HG03442 (cell line): ENCODE results near the gene PM20D2.

Experiments used
- ATAC-seq: cut with Tn5 transposase; IDR thresholded peaks from one replicate; pipeline ENCODE4 v1.9.1; 2021; ENCODE audit warnings: mild to moderate bottlenecking, moderate library complexity; ENCODE audit not compliant: unreplicated experiment

Gene PM20D2

DNA sequence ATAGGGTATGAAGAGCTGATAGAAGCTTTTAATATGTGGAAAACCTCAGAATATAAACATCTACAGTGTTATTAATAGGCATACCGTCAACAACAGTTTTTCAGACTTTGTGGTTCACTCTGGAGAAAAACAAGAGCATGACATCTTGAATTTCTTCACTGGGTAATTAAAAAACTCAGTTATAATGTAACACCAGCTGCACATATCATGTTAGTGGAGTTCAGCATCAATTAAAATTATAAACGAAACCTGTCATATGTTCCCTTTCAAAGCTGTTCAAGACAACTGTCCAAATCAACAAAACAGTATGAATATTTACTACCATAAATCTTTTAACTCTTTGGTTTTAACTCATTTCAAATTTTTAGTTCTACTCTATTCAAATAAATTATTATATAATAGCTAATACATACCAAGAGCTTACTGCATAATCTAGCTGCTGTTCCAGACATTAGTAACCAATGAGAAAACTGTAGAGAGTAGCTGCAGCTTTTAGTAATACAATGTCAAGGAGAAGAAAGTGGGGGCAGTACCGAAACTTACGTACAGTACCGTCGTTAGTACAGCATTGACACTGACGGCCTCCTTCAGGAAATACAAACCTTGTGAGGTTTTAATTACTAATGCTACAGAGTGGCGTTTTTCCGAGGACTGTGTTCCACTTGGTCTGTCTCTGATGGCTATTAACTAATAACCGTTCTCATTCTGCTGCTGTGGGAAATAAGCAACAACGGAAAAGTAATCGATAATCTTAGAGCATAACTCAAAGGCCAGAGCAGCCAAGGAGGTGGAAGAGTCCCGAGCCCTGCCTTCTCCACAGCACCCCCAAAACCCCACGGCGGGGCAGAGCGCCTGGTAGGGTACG is 532 bp upstream of the PM20D2 start:
- peak; percentile 56 for ATAC-seq

DNA sequence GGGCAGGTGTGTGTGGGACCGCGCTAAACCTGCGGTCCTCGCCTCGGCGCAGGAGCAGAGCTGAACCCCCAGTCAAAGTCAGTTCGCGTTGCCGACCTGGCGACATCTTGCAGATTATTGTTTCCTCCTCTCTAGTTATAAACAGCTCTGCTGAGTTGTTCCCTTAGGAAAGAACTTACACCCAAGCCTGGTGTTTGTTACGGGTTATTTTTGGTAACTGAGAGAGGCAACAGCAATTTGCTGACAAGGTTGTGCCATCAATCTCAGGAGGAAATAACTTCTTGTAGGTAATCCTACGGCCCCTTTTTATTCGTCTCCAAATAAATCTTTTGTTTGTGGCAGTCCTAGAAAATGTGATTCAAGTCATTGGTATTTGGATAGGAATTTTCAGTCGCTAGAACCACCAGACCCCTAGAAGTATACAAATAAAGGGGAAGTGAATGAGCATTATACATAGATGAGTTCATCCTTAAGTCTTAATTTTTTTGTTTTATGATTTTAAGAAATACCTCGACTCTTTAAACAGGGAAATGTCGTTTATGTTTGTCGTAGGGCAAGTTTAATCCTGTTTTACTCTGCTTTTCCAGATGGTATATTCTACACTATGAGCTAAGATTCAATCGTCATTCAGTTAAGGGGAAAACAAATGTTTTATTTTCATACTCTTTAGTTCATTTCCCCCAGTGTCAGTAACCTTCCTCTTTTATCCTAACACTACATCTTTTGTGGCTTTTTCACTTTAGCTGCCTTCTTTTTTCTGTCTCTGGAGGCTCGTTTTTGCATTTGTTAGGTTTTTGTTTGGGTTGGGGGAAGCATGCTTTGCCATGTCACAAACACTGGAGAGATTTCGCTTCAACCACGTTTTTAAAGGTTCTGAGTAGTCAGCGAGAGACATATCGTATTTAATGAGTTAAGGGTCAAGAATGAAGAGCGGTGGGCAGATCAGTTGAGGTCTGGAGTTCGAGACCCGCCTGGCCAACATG is 1.2 kb downstream of the PM20D2 start:
- peak; percentile 23 for ATAC-seq

DNA sequence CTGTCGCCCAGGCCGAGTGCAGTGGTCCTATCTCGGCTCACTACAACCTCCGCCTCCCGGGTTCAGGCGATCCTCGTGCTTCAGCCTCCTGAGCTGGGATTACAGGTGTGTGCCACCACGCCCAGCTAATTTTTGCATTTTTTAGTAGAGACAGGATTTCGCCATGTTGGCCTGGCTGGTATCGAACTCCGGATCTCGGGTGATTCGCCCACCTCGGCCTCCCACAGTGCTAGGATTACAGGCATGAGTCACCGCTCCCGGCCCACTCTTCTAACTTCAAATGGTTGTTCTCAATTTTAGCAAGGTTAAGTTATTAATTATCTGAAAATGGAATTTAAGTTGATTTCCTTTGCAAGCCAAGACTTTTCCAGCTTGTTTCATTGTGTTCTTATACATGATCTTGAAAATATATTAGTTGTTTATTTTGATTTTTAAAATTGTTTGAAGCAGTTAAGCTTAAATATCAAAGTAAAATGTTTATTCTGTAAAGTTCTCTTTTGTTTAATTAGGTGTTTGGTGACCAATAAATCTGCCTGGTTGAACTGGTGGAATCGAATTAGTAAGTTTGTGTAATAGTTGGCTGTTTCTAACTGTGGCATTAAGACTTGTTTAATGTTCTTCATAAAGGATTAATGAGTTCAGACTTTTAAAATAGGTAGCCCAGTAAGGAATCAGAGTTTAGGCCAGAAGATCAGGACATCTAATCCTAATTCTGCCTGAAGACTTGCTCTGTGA is 2.3 kb downstream of the PM20D2 start:
- ATAC-seq, result no peak

DNA sequence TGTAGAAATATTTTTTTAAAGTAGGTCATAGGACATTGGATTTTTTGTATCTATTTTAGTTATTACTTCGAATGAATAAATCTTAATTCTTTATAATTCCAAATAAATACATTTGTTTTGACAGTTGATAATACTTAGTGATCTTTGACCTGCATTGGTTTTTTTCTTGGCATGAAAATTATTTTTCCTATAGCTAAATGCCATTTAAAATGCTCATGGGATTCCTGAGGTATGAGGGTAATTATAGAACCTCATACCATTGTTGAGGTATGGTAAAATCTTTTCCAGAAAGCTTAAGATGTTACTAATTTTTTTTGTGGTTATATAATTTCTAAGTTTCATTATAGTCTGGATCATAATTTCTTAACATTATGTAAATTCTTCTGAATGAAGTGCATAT is 8.3 kb downstream of the PM20D2 start:
- no peak for ATAC-seq

DNA sequence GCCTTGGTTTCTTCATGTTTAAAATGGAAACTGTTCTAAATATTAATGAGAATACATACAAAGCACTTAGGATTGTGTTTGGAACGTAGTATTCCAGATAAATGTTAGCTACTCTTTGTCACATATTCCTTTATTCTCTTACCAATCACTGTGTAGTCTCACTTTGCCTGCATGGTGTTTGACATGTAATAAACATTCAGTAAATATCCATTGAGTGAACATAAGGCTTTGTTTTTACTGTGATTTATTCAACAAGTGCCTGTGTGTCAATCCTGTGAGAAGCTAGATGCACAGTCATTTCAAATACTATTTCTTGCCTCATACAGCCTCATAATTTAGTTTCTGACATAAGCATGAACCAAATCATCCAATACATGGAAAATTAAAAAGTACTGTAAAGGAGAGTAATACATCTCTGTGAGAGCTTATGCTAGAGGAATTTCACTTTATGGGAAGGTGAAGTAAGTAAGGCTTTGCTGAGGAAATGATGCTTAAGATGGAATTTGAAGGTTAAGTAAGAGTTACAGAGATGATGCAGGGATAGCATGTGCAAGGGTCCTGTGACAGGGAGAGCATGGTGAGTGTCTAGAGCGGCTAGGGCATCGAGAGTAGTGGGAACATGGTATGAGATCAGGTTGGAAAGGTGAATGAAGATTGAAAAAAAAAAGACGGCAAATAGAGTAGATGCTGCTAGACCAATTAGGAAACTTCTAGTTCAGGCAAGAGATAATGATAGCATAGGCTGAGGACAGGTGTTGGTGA is 14.7 kb downstream of the PM20D2 start:
- ATAC-seq, result no peak

DNA sequence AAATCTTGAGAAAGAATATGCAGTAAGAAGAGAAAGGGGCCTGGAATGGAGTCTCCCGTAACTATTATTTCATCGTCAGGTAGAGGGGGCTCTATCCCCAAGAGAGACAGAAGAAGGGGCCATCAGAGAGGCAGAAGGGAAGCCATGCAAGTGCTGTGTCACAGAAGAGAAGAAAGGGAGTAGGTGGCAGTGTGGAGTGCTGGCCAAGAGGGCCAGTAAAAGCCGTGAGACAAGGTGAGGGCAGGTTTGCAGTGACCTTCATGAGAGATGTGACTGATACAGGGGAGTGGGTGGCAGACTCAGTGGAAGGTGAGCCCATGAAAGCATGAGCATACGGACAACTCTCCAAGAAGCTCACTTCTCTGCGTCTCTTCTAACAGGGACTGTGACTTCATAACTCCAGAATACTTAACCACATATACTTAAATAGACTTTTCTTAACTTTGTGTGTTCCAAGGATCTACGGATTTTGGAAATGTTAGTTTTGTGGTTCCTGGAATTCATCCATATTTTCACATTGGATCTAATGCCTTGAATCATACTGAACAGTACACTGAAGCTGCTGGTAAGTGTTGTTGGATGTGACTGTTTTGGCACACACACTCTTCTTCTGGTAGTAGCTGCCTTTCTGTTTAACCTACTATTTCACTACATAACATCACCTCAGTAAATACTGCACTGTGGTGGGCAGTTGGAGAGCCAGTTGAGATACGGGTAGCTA is 15.6 kb downstream of the PM20D2 start:
- no peak for ATAC-seq

DNA sequence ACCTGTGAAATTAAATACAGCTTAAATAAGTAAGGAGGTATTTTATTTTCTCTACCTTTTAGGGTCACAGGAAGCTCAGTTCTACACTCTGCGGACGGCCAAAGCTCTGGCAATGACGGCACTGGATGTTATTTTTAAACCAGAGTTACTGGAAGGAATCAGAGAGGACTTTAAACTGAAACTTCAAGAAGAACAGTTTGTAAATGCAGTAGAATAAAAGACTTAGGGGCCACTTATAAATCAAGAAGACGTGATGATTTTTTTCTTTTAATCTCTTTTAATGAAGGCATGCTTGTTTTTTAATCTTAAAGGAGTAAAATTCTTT is 16.2 kb downstream of the PM20D2 start:
- ATAC-seq, result no peak

DNA sequence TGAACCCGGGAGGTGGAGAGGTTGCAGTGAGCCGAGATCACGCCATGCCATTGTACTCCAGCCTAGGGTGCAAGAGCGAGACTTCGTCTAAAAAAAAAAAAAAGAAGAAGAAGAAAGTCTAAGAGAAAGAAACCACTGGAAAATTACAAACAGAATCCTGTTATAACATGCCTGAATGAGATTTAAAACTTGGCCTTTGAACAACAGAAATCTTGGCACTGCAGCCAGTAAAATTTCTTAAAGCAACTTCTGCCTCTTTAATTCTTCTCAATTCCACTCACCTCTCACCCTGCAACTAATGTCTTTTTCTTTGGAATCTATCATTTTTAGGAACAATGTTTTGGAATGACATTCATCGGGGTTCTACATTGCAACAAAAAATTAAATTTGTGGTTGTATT is 26.3 kb downstream of the PM20D2 start:
- ATAC-seq, result no peak

DNA sequence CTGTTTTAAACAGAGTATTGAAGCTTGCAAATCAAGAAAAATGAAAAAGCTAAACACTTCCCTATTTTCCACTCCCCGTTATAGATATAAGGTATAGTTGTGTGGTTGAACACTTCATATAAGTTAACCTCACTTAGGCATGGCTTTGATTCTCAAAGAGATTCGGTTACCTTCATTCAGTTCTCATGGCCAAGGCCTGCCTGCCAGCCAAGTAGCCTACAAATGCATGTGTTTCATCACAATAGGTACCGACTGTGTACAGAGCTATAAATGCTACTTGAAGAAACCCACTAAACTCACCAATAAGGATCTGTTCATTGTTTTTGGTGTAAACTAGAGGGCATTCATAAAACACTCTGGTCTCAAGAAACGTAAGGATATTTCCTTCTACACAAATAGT is 27.8 kb downstream of the PM20D2 start:
- ATAC-seq, result no peak

DNA sequence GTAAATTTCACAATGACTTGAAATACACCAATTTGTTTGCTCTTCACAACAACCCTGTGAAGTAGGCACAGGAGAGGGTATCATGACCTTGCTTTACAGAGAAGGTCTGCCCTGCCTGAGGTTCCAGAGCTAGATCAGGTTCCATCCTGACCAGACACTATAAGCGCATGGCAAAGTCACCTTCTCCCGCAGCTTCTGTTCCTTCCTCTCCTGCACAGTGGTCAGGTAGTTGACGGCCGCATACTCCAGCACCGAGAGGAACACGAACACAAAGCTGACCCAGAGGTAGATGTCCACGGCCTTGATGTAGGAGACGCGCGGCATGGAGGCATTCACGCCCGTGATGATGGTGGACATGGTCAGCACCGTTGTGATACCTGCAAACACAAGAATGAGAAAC is 34.3 kb downstream of the PM20D2 start:
- no peak for ATAC-seq

DNA sequence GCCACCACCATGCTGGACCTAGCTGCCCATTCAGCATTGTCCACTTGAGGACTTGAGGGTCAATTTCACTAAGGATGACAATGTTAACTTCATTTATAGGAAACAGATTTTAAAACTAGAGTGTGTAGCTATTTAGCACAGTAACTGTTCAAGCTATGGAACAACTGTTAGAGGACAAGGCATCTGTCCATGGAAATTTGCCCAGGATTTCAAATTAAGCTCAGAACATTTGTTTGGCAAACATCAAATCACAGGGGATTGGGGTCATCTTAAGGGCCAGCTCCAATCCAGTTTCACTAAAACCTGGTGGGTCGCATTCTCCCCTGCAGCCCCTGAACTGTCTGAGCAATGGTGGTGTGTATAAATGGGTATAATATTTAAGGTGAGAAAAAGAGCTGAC is 35.1 kb downstream of the PM20D2 start:
- no peak for ATAC-seq

DNA sequence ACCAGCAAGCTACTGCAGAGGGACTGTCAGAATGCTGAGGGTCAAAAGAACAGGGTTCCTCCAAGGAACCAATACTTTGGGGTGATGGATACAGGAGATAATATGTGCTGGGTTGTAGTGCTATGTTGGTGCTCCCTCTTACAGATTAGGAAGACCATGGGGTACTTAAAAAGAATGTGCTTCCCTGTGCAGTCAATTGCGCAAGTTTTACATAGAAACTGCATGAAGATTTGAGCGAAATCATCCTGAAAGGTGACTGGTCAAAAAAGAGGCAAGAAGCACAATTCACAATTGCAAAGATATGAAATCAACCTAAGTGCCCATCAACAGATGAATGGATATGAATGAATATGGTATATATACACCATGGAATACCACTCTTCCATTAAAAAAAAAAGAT is 37.4 kb downstream of the PM20D2 start:
- ATAC-seq, result no peak

DNA sequence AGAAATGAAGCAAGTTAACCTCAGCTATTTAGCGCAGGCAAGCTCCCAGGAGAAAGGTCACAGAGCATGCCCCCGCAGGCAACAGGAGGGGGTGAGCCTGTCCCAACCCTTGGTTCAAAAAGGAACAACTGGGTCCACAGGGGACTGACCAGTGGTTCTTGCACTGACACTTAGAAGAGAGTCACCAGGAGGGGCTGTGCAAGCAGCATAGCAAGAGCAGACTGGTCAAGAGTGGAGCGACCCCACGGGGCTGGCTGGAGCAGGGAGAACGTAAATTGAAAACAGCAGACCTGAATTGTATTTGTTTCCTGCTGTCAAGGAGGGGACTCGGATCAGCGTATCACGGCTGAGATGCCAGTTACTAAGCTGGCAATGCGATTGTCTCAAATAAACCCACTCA is 38.5 kb downstream of the PM20D2 start:
- no peak for ATAC-seq

DNA sequence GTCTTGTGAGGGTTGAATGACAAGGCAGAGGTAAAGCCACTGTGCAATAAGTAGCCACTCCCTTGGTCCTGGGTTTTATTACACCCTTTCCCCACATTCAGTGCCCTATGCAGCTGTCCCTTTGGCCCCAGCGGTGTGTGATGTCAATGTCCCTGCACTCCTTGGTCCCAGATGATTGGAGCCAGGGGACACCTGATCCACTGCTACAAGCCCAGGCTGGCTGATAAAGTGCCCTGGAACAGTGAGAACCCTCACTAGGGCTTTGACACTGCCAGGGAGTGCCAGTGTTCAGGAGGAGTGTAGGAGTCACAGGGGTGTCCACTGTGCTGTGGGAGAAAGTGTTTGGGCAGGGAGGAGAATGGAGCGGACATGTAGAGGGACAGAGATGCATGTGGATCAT is 40.9 kb downstream of the PM20D2 start:
- ATAC-seq, result no peak

DNA sequence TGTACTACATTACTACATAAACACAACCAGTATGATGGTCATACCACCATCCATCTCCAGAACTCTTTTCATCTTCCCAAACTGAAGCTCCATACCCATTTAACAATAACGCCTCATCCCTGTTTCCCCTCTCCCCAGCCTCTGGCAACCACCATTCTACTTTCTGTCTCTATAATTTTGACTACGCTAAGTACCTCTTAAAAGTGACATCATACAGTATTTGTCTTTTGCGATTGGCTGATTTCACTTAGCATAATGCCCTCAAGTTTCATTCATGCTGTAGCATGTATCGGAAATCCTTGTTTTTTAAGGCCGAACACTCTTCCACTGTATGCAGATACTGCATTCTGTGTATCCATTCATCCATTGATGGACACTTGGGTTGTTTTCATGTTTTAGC is 41.6 kb downstream of the PM20D2 start:
- ATAC-seq, result no peak

DNA sequence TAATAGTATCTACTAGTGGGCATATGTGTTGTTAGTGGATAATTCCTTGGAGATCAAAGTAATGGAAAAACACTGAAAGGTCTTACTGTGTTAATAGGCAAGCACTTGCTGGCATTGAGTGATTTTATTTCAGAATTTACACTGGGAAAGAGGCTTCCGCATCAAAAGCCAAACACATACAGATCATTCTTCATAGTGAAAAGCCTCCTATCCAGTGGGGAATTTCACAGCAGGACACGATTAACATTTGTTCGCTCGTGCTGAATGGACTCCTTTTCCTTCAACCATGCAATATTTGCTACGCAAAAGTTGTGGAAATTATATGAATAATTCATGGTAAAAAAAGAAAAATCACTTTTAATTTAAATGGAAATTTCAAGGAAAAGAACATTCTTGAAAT is 44.9 kb downstream of the PM20D2 start:
- no peak for ATAC-seq

DNA sequence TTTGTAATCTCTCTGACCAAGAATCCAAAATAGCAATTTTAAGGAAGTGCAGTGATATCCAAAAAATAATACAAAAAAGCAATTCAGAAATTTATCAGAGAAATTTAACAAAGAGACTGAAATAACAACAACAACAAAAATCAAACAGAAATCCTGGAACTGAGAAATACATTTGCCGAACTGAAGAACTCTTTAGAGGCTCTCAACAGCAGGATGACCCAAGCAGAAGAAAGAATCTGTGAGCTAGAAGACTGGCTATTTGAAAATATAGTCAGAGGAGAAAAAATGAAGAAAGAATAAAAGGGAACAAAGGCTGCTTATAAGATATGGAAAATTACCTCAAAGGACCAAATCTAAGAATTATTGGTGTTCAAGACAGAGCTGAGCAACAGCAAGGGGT is 48.7 kb downstream of the PM20D2 start:
- no peak for ATAC-seq

DNA sequence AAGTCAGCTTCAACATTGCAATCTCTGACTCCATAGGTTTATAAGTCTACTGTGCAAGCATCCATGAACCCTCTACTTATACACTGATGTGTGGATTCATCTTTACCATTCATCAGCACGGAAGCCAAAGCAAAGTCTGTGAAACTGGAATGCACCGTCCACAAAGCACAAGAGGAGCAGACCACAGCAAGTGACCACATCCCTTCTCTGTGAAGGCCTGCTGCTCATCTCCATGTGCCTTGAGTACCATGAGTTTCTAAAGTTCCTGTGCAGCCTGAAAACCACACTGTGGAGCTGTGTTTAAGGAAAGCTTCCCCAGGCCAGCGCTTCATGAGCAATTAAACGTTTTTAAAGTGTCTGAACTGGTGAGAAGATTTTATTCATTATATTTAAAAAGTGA is 51.3 kb downstream of the PM20D2 start:
- no peak for ATAC-seq

DNA sequence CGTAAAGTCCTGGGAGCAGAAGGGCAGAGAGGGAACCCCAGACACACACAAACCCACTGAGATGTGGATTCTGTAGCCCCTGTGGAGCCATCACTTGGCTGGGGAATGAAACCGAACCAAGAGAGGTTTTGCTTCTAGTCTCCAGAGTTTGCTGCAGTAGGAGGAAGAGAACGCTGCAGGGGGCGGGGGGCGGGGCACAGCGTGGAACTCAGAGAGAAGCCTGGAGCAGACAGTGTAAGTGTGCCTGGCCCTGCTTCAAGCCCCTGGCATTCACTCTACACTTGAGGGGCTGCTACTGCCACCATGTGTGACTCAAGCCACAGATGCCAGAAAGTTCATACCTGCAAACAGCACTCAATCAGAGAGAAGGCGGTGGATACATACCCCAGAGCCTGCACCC is 52.4 kb downstream of the PM20D2 start:
- no peak for ATAC-seq

DNA sequence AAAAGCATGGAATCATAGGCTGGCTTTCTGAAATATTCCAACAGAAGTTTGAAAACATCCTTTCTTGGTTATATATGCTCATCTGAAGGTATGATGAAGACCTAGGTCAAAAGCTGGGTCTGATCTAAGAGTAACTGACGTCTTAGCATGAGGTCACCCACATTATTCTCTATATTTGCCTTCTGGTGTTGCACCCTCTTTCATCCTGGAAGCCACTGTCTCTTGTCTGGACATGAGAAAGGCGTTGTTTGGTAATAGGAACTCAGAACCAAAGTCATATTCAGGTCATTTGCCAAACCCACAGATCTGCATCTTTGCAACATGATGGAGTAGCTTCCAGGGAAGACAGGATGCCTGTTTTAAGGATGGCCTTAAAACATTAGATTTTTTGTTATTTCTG is 53.7 kb downstream of the PM20D2 start:
- ATAC-seq, result no peak
